HG03159 (cell line): ENCODE results near the gene XRCC1.

Experiments
- ATAC-seq: cut with Tn5 transposase; IDR thresholded peaks from one replicate; pipeline ENCODE4 v1.9.1; 2021; ENCODE audit warnings: mild to moderate bottlenecking, moderate library complexity; ENCODE audit not compliant: unreplicated experiment

XRCC1 gene, protein sequence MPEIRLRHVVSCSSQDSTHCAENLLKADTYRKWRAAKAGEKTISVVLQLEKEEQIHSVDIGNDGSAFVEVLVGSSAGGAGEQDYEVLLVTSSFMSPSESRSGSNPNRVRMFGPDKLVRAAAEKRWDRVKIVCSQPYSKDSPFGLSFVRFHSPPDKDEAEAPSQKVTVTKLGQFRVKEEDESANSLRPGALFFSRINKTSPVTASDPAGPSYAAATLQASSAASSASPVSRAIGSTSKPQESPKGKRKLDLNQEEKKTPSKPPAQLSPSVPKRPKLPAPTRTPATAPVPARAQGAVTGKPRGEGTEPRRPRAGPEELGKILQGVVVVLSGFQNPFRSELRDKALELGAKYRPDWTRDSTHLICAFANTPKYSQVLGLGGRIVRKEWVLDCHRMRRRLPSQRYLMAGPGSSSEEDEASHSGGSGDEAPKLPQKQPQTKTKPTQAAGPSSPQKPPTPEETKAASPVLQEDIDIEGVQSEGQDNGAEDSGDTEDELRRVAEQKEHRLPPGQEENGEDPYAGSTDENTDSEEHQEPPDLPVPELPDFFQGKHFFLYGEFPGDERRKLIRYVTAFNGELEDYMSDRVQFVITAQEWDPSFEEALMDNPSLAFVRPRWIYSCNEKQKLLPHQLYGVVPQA

DNA sequence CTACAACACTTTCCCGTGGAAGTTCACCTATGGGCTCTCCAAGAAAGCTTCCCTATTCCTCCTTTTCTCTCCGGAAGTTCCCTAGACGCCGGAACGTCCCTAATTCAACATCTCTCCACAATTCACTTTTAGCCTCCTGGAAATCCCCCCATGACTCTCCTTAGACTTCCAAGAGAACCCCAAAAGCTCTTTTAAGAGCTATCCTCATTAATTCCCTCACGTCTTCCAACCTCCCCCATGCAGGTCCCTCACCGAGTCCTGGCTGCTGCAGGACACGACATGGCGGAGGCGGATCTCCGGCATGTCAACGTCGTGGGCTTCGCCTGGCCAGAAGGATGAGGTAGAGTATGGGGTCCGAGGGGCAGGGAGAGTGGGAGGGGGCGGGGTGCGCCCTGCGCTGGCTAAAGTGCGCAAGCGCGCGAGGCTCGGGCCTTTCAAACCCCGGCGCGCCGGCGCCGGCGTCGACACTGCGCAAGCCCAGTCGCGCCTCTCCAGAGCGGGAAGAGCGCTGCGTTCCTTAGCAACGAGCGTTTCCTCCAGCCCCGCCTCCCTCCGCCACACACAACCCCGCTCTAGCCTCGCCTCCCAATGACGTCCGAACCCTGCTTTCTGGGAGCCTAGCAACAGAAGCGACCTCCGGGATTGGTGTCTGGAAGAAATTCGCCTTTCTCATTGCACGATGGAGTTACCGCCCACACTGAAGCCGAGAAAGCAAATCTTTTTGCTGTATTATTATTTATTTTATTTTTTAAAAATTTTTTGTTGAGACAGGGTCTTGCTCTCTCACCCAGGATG, at the start of gene XRCC1, which contains the start of gene PINLYP:
XRCC1 (minus strand) TSS at position 372 of the 795 bp plus-strand sequence; CDS start at position 303, 69 bp downstream.
PINLYP (plus strand) TSS at position 646 of the 795 bp plus-strand sequence. CDS start 1,391 bp downstream, outside the sequence.
- peak; percentile 96 for ATAC-seq

DNA sequence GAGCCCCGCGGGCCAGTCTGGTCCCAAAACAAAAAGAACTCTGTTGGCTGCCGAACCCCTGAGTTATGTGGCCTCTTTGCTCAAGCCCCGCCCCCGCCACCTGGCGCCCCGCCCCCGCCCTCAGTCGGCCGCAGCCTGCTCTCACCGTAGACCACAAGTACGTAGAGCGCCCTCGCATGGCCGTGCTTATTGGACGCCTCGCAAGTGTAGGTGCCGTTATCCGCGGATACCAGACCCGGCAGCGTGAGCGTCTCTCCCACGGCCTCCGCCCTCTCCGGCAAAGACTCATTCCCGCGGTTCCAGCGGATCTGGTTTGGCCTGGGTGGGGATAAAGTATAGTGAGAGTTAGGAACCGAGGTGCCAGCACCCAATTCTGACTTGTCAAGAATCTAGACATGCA, 49.6 kb upstream of the XRCC1 start:
- ATAC-seq, result no peak

DNA sequence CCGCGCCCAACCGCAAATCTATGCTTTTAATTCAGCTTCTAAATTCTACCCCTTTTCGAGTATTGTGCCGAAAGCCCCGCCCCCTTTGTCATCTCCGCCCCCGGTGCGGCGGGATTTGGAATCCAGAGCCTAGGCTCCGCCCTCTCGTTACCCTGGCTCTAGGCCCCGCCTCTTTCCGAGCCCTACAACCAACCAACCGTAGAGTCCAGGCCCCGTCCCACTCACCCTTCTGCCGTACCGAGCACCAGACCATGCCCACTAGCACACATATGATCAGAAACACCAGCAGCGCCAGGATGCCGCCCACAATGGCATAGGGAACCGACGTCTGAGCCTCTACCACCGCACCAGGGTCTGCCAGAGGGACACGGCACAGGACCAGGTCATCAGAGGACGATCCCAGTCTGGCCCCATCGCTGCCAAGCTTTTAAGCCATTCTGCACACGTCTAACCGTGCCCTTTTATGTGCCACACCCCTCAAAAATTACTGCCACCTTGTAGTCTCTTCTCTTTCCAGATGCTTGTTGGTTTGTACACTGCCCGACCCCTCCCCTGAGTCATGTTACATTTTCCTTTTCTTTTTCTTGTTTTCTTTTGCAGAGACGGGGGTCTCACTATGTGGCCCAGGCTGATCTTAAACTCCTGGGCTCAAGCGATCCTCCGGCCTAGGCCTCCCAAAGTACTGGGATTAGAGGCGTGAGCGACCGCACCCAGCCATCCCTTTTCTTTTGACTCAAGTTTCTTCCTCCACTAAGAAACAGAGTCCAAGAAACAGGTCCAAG, 48.8 kb upstream of the XRCC1 start:
- ATAC-seq, result no peak

DNA sequence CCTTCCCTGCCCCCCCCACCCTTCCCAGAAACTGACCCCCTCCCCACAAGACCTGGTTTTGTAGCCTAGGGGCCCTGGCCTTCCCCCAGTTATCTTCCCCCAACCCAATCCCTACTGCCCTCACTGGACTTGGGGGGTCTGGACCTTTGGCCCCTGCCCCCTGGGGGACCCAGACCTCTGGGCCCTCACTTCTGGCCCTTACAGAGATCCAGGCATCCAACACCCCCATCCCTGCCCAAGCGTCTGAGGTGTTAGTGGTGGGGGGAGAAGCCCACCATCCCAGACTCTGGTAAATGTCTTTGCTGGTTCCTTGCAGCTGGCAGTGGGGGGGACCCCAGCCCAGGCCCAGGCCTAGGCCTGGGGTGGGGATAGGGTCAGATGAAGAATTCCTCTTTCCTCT, 47.6 kb upstream of the XRCC1 start:
- no peak for ATAC-seq

DNA sequence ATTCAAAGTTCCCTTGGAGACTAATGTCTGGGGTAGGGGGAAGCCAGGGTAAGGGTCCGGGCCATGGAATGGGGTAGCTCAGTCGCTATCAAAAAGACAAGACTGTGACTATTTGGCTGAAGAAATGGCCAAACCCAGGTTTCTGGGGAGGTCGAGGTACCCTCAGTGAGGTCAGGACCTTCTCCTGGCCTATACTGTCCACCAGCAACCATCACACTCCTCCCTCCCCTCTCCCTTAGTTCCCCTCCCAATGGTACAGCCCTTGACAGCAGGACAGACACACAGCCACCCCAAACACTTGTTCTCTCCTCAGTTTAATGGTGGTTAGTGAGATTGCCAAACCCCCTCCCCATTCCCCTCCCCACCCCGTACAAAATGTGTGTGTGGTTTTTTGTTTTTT, 46.7 kb upstream of the XRCC1 start:
- ATAC-seq, result no peak

DNA sequence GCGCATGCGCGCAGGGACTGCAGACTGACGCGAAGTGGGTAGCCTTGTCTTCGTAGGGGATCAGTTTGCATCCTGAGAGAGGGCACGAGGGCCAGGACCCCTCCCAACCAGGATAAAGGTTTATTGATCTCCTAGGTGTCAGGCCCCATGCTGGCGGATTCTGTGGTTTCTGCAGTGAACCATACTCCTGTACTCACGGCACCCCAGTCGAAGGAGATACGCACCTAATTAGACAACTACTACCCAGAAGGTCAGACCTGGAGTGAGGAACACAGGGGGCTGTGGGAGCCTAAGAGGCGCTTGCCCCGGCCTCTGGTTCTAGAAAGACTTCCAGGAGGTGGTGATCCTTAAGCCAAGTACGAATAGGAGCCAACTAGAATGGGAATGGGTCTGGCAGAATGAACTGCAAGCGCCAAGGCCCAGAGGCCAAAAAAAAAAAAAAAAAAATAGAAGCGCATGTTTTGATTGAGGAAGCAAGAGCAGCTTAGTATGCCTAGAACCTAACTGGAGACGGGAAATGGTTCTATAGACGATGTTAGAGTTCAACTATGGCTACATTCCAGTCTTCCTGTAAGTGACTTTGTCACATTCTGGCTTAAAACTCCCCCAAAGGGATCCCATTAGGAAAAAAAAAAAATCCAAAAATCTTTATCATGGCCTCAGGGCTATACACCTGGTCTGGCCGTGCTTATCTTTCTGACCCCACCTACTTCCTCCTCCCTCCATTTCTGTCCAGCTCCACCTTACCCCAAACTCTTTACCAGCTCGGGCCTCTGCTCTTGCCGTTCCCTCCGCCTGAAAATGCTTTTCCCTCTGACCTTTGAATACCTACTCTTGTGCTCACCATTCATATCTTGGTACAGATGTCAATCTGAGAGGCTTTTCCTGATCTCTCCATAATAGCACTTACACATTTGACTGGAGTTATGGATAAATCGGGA, 45.0 kb upstream of the XRCC1 start:
- no peak for ATAC-seq

DNA sequence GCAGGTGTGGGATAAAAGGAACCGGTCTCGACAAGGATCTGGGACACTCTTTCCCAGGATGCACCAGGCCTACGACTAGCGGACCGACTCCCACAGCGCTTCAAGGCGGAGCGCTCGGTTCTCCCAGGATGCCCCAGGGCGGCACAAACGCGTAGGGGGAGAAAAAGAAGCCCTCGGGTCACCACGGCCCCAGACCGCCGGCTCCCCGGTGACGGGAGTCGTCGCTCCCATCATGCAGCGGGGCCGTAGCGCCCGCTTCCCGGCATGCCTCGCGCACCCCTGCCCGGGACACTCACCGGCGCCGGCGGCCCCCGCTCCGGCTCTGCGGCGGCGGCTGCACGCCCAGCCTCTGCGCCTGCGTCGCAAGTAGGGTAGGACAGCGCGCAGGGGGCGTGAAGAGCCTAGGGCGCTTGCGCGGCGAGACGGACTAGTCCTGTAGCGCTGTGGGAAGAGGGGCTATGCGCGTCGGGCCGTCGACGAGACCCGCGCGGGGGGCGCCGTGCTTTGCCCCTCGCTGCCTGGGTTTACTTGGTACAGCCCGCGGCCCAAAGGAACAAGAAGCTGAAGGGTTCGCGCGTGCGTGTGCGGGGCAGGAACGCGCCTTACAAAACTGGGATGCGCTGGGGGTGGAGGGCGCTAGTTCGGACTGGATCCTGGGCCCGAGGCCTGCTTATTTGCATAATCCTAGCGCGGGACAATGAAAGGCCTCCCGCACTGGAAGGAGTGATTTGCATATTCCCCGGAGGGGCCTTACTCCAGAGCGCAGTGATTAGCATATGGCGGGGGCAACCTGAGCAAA, 44.1 kb upstream of the XRCC1 start, which contains the start of gene ZNF428:
ZNF428 (minus strand) TSS at position 368 of the 799 bp plus-strand sequence. CDS start 5,325 bp downstream, outside the sequence.
- ATAC-seq, result peak; percentile 73

DNA sequence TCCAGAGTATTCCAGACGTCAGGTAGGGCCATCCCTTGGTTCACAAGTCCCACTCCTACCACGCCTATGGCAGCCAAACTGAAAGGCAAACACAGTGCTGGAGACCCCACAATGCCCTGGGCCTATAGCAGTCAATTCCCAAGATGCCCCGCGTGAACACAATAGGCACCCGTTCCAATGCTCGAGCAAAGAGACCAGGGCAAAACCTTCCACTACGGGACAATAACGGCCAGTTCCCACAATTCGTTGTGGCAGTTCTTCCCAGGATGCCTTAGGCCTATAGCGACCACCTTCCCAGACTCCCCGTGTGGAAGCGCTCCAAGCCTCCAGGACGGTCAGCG, 43.6 kb upstream of the XRCC1 start:
- ATAC-seq, result peak; percentile 11

DNA sequence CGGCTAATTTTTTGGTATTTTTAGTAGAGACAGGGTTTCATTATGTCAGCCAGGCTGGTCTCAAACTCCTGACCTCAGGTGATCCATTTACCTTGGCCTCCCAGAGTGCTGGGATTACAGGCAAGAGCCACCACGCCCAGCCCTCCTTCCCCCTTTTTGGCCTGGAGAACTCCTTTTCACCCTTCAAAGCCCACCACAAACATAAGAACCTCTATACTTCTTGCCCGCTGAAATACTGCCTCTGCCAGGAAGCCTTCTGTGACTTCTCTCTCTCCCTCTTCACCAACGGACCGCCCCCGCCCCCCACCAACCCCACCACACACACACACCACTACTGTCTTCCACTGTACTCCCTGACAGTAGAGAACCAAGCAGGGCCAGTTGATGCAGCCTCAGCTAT, 41.6 kb upstream of the XRCC1 start:
- no peak for ATAC-seq

DNA sequence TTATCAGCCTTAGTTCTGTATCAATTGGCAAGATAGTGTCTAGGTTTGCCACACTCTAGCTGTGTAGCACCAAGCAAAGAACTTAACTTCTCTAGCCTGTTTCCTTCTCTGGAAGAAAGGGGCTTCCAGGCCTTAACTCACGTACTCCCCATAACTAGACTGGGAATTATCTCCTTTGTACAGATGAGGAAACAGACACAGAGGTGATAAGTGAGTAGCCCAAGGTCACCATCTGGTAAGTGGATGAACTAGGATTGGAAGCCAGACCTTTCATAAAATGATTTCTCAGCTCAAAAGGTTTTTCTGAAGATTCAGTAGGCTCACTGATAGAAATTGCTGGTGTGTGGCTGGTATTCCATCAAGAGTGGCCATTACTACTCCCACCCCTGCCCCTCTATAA, 41.0 kb upstream of the XRCC1 start:
- no peak for ATAC-seq

DNA sequence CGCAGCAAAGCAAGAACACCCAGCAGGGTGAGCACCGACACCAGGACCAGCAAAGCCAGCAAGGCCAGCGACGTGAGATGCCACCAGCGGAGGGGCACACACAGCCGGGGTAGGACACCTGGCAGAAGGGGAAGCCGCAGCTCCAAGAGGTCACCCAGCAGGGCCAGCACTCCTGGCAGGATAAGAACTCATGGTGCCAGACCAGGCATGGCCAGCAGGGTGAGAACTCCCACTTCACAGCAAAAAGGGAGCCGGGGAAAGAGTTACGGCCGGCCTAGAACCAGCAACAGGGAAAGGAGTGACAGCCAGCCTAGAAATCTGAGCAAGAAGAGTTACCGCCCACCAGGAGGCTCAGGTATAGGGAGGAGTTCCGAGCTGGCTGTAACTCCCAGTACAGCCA, 37.0 kb upstream of the XRCC1 start:
- no peak for ATAC-seq

DNA sequence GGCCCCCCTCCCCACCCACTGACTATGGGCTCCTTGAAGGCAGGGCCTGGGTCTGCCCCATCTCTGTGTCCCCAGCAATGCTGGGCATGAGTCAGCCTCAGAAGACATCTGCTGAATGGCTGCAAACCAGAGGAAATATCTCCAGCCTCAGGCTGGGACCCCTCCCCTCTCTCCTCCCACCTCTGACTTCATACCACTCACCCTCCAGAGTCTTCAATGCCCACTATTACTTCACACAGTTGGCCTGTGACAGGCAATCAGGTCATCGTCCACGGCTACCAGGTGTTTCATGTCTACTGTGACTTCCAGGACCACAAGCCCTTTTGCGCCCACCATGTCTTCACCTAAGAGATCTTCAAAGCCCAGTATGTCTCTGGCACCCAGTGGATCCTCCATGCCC, 36.5 kb upstream of the XRCC1 start, which contains the start of gene SRRM5:
SRRM5 (plus strand) TSS at position 301 of the 400 bp plus-strand sequence; CDS start at position 335, 34 bp downstream.
- no peak for ATAC-seq

DNA sequence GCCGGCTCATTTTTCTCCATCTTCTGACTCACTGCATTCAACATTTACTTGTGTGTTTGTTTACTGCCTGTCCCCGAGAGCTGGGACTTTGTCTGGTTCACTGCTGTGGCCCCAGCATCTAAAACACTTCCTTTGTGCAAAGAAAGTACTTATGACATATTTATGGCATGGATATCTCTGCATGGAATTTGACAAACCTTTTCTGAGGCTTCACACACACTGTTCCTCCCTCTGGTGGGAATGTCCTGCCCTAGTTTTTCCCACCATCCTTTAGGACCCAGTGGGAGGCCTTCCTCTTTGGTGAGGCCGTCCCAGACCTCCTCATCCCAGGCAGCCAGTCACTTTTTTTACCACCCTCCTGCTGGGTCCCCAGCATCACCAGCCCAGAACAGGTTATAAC, 35.2 kb upstream of the XRCC1 start:
- ATAC-seq, result no peak

DNA sequence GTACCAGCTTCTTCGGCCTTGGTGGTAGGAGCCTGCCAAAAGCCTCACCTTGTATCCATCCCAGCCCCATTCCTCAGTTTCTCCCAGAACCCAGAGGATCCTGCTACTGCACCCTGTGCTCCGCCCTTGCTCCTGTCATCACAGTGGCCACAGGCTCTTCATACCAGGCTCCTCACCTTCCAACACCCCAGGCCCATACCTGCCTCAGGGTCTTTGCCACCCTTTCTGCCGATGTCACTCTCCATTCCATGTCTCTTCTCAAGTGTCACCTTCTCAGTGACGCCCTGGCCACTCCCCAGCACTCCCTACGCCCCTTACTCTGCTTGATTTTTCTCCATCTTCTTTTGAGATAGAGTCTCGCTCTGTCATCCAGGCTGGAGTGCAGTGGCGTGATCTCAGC, 34.5 kb upstream of the XRCC1 start:
- no peak for ATAC-seq

DNA sequence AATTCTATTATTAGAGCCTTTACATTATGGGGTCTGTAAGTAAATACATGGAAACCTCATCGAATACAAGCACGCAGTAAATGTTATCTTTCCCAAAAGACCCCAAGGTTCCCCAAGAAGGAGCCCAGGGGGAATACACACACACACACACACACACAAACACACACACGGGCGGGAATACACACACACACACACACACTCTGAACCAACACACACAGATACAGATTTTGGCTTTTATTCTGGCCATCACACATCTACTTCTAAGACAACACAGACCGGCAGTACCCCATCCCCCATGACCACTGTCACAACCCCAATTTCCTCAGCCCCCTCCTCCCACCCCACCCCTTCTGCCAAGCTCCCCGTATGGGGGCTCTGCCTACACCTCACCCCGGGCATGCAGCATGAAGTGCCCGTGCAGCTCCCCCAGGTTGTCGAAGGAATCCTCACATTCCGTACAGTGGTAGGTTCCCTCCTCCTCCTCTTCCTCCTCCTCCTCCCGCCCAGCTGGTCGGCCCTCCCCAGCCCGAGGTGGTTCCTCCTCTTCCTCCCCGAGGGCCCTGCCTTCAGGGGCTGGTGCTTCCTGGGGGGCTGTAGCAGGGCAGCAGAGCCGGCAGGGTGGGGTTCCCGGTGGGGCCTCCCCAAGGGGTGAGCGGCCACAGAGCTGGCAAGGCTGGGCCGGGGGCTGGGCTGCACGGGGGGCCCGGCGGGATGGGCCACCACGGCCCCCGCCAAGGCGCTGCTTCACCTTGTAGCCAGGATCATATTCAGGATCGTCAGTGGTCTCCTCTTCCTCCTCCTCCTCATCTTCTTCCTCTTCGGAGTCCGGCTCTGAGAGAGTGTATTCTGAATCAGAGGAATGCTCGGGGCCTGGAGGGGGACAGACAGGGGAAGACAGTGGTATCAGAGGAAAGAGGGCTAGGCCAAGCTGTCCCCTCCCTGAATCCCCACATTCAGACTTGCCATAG, 32.2 kb upstream of the XRCC1 start:
- no peak for ATAC-seq

DNA sequence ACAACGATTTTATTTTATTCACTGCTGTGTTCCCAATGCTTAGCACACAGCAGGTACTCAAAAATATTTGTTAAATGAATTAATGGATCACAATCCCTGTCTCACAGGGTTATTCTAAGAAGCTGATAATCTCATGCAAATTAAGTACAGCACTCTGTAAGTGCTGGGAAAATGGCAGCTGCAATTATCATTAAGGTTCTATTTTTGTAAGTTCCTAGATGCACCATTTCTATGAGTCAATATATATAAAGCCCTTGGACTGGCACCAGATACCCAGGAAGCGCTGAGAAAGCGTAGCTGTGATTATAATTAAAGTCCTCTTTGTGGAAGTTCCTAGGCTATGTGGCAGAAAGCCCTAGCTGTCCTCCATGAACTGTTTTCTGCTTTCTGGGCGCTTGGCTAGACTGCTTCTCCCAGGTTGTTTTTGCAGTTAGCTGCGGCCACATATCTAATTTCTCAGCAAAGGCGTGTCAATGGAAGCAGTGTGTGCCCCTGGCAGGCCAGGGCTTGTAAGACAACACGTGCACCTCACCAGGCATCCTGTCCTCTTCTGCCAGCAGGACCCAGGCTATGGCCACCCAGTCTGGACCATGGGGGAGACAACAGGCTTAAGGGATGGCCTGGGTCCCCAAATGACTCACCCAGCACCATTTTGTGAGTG, 31.4 kb upstream of the XRCC1 start:
- no peak for ATAC-seq
